Keratinocyte (primary cell): ENCODE results near the gene S100A10. TPM values are rescaled to one million over a fixed set of nuclear protein-coding genes. Genes with fewer than 3 reads are reported as not detected.

Experiments used
- DNase-seq: peaks from one replicate; pipeline ENCODE4 v3.0.0-alpha.2; 2011; ENCODE audit warnings: low read depth, missing footprints, low spot score
- FAIRE-seq: peaks from 2 replicates; lab custom pipeline; 2011; peaks lifted over from hg19 to GRCh38; lab: Jason Lieb, UNC
- H2AFZ ChIP-seq: 2 replicates; pipeline ENCODE4 v1.6.0; 2012; ENCODE audit warnings: low read length, control low read depth, inconsistent platforms; ENCODE audit not compliant: control insufficient read depth
- H3K27ac ChIP-seq: 2 replicates; pipeline ENCODE4 v1.5.1; 2011; ENCODE audit warnings: low read length; ENCODE audit not compliant: control insufficient read depth, insufficient read depth
- H3K27me3 ChIP-seq: 3 replicates; pipeline ENCODE4 v1.6.0; 2011; ENCODE audit warnings: low read length; ENCODE audit not compliant: control insufficient read depth, insufficient read depth; ENCODE audit errors: extremely low read depth
- H3K36me3 ChIP-seq, 2 experiments: 2 replicates in 1 of 2; 3 replicates in 1 of 2; pipeline ENCODE4 v1.5.1; 2011; ENCODE audit warnings: low read length in 2 of 2, mild to moderate bottlenecking in 1 of 2; ENCODE audit not compliant: control insufficient read depth in 2 of 2, insufficient read depth in 2 of 2; ENCODE audit errors: extremely low read depth in 1 of 2
- H3K4me1 ChIP-seq: 3 replicates; pipeline ENCODE4 v1.5.1; 2011; ENCODE audit warnings: low read length; ENCODE audit not compliant: control insufficient read depth, insufficient read depth; ENCODE audit errors: extremely low read depth
- H3K4me2 ChIP-seq: 3 replicates; pipeline ENCODE4 v1.6.0; 2011; ENCODE audit warnings: low read depth, low read length; ENCODE audit not compliant: control insufficient read depth, insufficient read depth; ENCODE audit errors: extremely low read depth
- H3K4me3 ChIP-seq, 3 experiments: fragments of 200-600 bp in 1 of 3; sonication (generic) in 1 of 3; 2 replicates in 2 of 3; 3 replicates in 1 of 3; pipeline ENCODE4 v1.5.1; 2011 to 2016; ENCODE audit warnings: low read length in 3 of 3, mild to moderate bottlenecking in 3 of 3, control low read depth in 2 of 3, inconsistent platforms in 1 of 3, low read depth in 1 of 3, mixed read lengths in 1 of 3, mixed run types in 1 of 3, moderate library complexity in 1 of 3; ENCODE audit not compliant: control insufficient read depth in 2 of 3, insufficient read depth in 2 of 3; ENCODE audit errors: extremely low read depth in 1 of 3
- H3K79me2 ChIP-seq: 2 replicates; pipeline ENCODE4 v1.6.0; 2012; ENCODE audit warnings: low read length; ENCODE audit not compliant: control insufficient read depth, insufficient read depth
- H3K9ac ChIP-seq: 3 replicates; pipeline ENCODE4 v1.6.0; 2011; ENCODE audit warnings: low read length; ENCODE audit not compliant: control insufficient read depth, insufficient read depth; ENCODE audit errors: extremely low read depth
- H3K9me1 ChIP-seq: 3 replicates; pipeline ENCODE4 v1.6.0; 2011; ENCODE audit warnings: low read length; ENCODE audit not compliant: control insufficient read depth, insufficient read depth; ENCODE audit errors: extremely low read depth
- H3K9me3 ChIP-seq: 2 replicates; pipeline ENCODE4 v1.5.1; 2012; ENCODE audit warnings: low read depth, low read length; ENCODE audit not compliant: control insufficient read depth
- H4K20me1 ChIP-seq: 3 replicates; pipeline ENCODE4 v1.6.0; 2011; ENCODE audit warnings: low read length; ENCODE audit not compliant: control insufficient read depth, insufficient read depth; ENCODE audit errors: extremely low read depth
- EZH2 ChIP-seq: IDR thresholded peaks from one replicate; pipeline ENCODE4 v1.6.1; 2012; ENCODE audit warnings: inconsistent platforms, mild to moderate bottlenecking, low read length, moderate library complexity
- dilution Hi-C: fragments of 300-500 bp; cut with MboI; formaldehyde crosslinking; loops from one replicate; pipeline ENCODE4 v1.7.0; 2020; ENCODE audit warnings: low sequenced_read_pairs; ENCODE audit not compliant: extremely low pct_ligation_motif_present
- polyA plus RNA-seq, 5 experiments: library from polyadenylated mRNA; depleted of rRNA in 3 of 5; stranded (reverse) in 3 of 5; stranded (forward) in 1 of 5; unstranded in 1 of 5; fragments of >200 nt; gene quantifications; 1 replicate in 1 of 5; 2 replicates in 3 of 5; 3 replicates in 1 of 5; pipeline versions ENCODE4 v1.2.1 to v1.2.3, GENCODE V29; 2011 to 2012; ENCODE audit warnings: missing spikeins in 2 of 5, low read depth in 1 of 5, low replicate concordance in 1 of 5
- TF ChIP-seq, protein P1 (sequence below), 3 experiments: IDR thresholded peaks in 1 of 3; conservative IDR thresholded peaks in 1 of 3; optimal IDR thresholded peaks in 1 of 3; 2 replicates in 2 of 3; 3 replicates in 1 of 3; pipeline versions ENCODE3 to v1.5.1; 2011; ENCODE audit warnings: low read length in 3 of 3, mild to moderate bottlenecking in 3 of 3, moderate library complexity in 2 of 3, control low read depth in 1 of 3, inconsistent platforms in 1 of 3; ENCODE audit not compliant: insufficient read depth in 2 of 3; ENCODE audit errors: extremely low read depth in 1 of 3

Gene S100A10
- polyA plus RNA-seq, 1 donor (not counting 4 experiments of a cell fraction or from before 2014, with no cell fraction given): 1,061 TPM

DNA sequence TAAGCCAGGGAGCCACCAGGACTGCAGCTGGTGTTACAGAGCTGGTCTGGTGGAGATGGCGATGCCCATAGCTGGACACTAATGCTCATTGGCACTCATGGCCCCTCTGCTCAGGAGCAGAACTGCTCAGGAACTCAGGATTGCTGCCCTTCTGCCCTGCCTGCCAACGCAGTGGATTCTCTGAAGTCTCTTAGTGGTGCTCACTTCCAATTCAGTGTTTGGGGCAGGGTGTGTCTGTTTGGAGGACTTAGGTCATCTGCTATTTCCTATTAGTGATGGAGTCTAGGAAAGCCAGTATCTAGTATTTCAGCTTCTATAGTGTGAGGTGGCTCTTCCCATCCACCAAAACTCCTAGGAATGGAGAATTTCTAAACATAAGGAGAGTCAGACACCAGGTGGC is 29.1 kb downstream of the S100A10 start:
- TF ChIP-seq, protein P1, sequence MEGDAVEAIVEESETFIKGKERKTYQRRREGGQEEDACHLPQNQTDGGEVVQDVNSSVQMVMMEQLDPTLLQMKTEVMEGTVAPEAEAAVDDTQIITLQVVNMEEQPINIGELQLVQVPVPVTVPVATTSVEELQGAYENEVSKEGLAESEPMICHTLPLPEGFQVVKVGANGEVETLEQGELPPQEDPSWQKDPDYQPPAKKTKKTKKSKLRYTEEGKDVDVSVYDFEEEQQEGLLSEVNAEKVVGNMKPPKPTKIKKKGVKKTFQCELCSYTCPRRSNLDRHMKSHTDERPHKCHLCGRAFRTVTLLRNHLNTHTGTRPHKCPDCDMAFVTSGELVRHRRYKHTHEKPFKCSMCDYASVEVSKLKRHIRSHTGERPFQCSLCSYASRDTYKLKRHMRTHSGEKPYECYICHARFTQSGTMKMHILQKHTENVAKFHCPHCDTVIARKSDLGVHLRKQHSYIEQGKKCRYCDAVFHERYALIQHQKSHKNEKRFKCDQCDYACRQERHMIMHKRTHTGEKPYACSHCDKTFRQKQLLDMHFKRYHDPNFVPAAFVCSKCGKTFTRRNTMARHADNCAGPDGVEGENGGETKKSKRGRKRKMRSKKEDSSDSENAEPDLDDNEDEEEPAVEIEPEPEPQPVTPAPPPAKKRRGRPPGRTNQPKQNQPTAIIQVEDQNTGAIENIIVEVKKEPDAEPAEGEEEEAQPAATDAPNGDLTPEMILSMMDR (optimal IDR thresholded peaks at IDR 0.05 in 1 of 3, IDR thresholded peaks at IDR 0.05 in 1 of 3, conservative IDR thresholded peaks at IDR 0.05 in 1 of 3; ENCODE audit: extremely low read depth in 1 of 3, insufficient read depth in 2 of 3, low read length in 3 of 3): no peak
- TF ChIP-seq EZH2: no peak
- H3K4me1 ChIP-seq: peaks cover 45% of the 10 kb centered on the region
- dilution Hi-C loops: no loop called here
- no peak overlapping the region for H3K4me3 ChIP-seq
- H3K9me3 ChIP-seq: no peaks in the 10 kb centered on the region
- DNase-seq (no peak), FAIRE-seq (no peak)
- no peak overlapping the region for H3K4me2 ChIP-seq
- H2AFZ ChIP-seq: no peak overlapping the region
- H3K36me3 ChIP-seq: no peaks in the 10 kb centered on the region
- H3K9me1 ChIP-seq: no peaks in the 10 kb centered on the region
- no peaks in the 10 kb centered on the region for H4K20me1 ChIP-seq
- no peaks in the 10 kb centered on the region for H3K79me2 ChIP-seq
- no peaks in the 10 kb centered on the region for H3K27me3 ChIP-seq
- no peak overlapping the region for H3K27ac ChIP-seq
- no peak overlapping the region for H3K9ac ChIP-seq

DNA sequence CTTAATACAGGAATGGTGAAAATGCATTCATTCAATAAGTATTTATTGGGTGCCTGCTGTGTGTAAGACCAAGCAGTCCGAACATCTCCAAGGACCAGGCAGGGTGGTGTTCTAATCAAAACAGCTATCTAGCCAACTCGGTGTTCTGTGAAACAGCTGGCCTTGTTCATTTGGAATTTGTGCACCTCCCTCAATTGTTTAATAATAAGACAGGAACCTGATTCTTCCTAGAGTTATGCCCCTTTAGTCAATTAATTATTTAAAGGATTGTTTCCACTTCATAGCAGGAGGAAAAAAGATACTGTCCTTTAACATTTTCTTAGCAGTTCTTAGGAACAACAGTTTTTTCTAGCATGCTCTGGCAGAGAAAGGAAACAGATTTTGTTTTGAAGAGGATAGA is 30.4 kb downstream of the S100A10 start:
- no peak overlapping the region for H2AFZ ChIP-seq
- H3K4me2 ChIP-seq: no peak overlapping the region
- no peaks in the 10 kb centered on the region for H4K20me1 ChIP-seq
- no peak overlapping the region for H3K27ac ChIP-seq
- dilution Hi-C loops: no loop called here
- H3K9me1 ChIP-seq: no peaks in the 10 kb centered on the region
- FAIRE-seq: no peak
- H3K4me1 ChIP-seq: peaks cover 33% of the 10 kb centered on the region
- no peak overlapping the region for H3K4me3 ChIP-seq
- H3K9me3 ChIP-seq: no peaks in the 10 kb centered on the region
- no peak for DNase-seq
- no peaks in the 10 kb centered on the region for H3K36me3 ChIP-seq
- TF ChIP-seq EZH2: no peak
- TF ChIP-seq, protein P1 (optimal IDR thresholded peaks at IDR 0.05 in 1 of 3, IDR thresholded peaks at IDR 0.05 in 1 of 3, conservative IDR thresholded peaks at IDR 0.05 in 1 of 3; ENCODE audit: extremely low read depth in 1 of 3, insufficient read depth in 2 of 3, low read length in 3 of 3): no peak
- no peaks in the 10 kb centered on the region for H3K79me2 ChIP-seq
- H3K27me3 ChIP-seq: no peaks in the 10 kb centered on the region
- no peak overlapping the region for H3K9ac ChIP-seq
